ENCODE results near the gene C14orf39. TPM values are rescaled to one million over a fixed set of nuclear protein-coding genes. Genes with fewer than 3 reads are reported as not detected.

The C14orf39 gene
- total and polyA plus RNA-seq, 8 donors = 0.02 TPM; not detected in 7

DNA sequence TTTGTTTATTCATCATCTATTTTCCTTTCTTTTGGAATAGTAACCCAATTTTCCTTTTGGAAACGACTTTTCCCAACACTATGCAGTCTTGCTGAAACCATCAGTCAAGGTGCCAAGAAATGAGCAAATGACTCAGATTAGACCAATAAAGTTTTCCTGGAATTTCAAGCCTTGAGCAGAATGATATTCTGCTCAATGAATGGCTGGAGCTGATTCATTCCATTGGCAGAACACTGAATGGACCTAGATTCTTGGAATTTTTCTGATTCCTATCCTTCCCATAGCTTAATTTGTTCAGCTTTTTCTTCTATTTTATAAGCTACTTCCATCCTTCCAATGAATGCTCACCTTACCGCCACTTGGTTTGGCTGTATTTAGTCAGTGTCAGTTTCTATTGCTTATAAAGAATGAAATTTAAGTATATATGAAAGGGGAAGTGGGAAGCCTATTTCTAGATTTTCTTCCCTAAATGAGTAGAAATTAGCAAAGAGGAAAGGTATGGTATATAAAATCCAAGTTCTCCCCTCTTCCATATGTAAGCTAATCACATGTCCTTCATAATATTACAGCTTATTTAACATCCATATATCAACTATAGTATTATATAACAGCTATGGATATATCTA, 89.0 kb downstream of the C14orf39 start:
- FAIRE-seq = no peak
- TF ChIP-seq, protein P1, sequence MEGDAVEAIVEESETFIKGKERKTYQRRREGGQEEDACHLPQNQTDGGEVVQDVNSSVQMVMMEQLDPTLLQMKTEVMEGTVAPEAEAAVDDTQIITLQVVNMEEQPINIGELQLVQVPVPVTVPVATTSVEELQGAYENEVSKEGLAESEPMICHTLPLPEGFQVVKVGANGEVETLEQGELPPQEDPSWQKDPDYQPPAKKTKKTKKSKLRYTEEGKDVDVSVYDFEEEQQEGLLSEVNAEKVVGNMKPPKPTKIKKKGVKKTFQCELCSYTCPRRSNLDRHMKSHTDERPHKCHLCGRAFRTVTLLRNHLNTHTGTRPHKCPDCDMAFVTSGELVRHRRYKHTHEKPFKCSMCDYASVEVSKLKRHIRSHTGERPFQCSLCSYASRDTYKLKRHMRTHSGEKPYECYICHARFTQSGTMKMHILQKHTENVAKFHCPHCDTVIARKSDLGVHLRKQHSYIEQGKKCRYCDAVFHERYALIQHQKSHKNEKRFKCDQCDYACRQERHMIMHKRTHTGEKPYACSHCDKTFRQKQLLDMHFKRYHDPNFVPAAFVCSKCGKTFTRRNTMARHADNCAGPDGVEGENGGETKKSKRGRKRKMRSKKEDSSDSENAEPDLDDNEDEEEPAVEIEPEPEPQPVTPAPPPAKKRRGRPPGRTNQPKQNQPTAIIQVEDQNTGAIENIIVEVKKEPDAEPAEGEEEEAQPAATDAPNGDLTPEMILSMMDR (IDR thresholded peaks at IDR 0.05) = no peak
- intact Hi-C loops (cut with DNase I) = no loop called here
- Histone ChIP-seq H3K9me3 (no peaks in the 10 kb centered on the region), H3K27ac (no peak overlapping the region), H3K4me3 (no peak overlapping the region), H3K36me3 (no peaks in the 10 kb centered on the region), H3K27me3 (no peaks in the 10 kb centered on the region), H3K4me1 (no peaks in the 10 kb centered on the region)
- no peak for ATAC-seq
- no peak for DNase-seq
- 57 to 66% methylated on average over 2 of the region's 2 CpGs for WGBS, 2 donors

Other genes starting within 250 kb of the C14orf39 start
- 10 to 100 TPM; 20.9 to 32.3 (median 23.9) TPM for gene PPM1A, start 236.8 kb downstream of the C14orf39 start, total RNA-seq
- 10 to 100 TPM in 1 of 2 donors, 1 to 10 TPM in 1; 10.0 to 24.3 TPM for gene PPM1A, start 236.8 kb downstream of the C14orf39 start, polyA plus RNA-seq
- gene SIX6, start 23.1 kb upstream of the C14orf39 start, total RNA-seq = not detected
- not detected for gene SIX6, start 23.1 kb upstream of the C14orf39 start, polyA plus RNA-seq
- under 1 TPM in 3 of 6 donors, not detected in 3; 0.06 to 0.09 (median 0.06) TPM for gene SIX1, start 163.4 kb upstream of the C14orf39 start, total RNA-seq
- gene SIX1, start 163.4 kb upstream of the C14orf39 start, polyA plus RNA-seq = under 1 TPM in 1 of 2 donors, not detected in 1; 0.08 TPM
- 1 to 10 TPM; 1.3 to 4.1 (median 2.4) TPM for gene SIX4, start 238.3 kb upstream of the C14orf39 start, total RNA-seq
- gene SIX4, start 238.3 kb upstream of the C14orf39 start, polyA plus RNA-seq = under 1 TPM; 0.33 to 0.65 TPM
- gene MNAT1, start 248.7 kb upstream of the C14orf39 start, total RNA-seq = 10 to 100 TPM in 5 of 6 donors, 1 to 10 TPM in 1; 8.0 to 15.6 (median 12.9) TPM
- 10 to 100 TPM in 1 of 2 donors, 1 to 10 TPM in 1; 6.9 to 12.2 TPM for gene MNAT1, start 248.7 kb upstream of the C14orf39 start, polyA plus RNA-seq

All from pancreas (tissue), 10 donors.